Epidermal melanocyte (primary cell): ENCODE data around the gene SORL1.
A peak's percentile ranks its signal among the peaks of the same experiment; 100 is the strongest.

Experiments
- DNase-seq: peaks from one replicate; pipeline ENCODE4 v3.0.0; 2011; ENCODE audit warnings: low spot score; ENCODE audit not compliant: insufficient read length

The SORL1 gene

DNA sequence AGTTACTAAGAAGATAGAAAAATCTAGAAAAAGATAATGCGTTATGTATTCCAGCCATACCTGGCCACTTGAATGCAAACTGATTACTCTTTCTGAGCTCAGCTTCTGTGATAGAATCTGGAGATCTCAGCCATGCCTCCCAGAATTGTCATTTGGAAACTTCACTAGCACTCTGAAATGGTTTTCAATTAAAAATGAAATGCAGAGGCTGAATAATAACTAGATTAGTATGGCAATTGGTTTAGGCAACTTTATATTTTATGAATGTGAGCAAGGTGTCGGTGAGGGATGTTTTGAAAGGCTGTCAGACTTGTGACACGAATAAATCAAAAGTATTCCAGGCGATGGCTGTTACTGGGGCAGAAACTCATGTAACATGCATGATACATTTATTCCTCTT is 129.5 kb downstream of the SORL1 start:
- DNase-seq: no peak

DNA sequence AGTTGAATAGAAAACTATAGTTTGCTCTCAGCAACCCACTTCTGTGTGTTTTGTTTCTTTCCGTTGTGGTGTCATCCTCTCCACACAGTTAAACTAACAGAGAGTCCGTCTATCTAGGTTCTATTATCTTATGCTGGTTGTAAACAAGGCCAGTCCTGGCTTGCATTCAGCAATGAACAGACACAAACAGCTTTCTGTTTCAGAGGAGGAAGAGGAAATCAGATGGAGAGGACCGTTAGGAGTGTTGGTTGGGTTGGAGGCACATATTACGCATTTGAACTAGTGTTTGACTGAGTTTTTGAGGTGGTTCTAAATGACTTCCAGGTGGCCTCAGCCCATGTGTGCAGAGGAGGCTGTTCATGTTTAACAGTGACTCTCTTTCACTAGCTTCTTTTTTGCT is 130.2 kb downstream of the SORL1 start:
- DNase-seq: no peak

DNA sequence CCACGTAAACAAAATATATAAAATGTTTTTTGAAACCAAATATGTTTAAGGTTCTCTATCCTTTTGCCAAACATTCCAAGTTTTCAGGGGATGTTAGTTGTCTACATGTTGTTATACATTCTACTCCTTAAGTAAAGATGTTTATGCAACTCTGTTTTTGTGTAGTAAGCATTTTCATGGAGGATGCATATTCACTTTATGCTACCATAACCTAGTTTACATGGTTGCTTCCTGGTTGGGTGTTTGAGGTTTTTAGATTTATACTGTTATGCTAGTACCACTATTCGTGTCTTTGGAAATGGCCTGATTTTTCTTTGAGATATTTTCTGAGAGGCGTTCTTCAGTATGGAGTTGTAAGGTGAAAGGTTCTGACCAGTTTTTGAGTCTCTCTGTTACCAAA is 131.7 kb downstream of the SORL1 start:
- no peak for DNase-seq

GRCh38 chr11:121586750-121587149 is 134.6 kb downstream of the SORL1 start:
- no peak for DNase-seq

DNA sequence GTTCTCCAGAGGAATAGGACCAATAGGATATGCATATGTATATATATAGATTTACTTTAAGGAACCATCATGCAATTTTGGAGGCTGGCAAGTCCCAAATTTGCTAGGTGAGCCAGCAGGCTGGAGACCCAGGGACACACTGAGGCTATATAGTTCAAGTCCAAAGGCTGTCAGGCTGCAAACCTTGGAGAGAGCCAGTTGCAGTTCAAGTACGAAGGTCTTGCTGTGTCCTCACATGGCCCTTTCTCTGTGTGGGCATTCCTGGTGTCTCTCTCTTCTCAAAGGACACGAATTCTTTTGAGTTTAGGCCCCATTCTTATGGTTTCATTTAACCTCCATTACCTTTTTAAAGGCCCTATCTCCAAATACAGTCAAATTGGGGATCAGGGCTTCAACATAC is 135.1 kb downstream of the SORL1 start:
- DNase-seq: no peak

- no peak for DNase-seq
Measured at GRCh38 chr11:121588747-121589146, 136.6 kb downstream of the SORL1 start.

- DNase-seq: no peak
Measured at GRCh38 chr11:121589946-121590537, 137.9 kb downstream of the SORL1 start.

DNA sequence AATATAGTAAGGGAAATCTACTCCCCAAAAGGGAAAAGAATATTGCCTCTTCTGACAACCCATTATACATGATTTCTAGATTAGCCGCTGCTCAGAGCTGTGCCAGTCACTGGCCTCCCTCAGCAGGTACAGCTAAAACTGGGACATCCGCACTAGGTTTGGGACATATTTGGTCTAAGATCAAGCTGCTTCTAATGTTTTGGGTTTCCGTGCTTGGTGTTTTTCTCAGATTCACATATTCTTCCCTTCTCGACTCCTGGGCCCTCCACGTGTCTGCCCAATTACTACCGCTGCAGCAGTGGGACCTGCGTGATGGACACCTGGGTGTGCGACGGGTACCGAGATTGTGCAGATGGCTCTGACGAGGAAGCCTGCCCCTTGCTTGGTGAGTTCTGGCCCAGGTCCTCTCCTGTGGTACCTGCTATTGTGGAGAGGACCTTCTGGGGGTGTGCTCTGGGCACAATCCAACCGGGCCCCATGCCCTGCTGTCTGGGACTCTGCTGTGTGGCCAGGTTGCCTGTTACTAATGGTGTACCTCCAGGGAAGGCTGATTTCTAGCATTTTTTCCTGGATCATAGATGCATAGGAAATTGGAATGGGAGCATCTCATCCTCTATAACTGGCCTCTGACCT is 138.8 kb downstream of the SORL1 start:
- DNase-seq: no peak

- DNase-seq: peak; percentile 79
Measured at GRCh38 chr11:121591405-121592033, 139.4 kb downstream of the SORL1 start.

DNA sequence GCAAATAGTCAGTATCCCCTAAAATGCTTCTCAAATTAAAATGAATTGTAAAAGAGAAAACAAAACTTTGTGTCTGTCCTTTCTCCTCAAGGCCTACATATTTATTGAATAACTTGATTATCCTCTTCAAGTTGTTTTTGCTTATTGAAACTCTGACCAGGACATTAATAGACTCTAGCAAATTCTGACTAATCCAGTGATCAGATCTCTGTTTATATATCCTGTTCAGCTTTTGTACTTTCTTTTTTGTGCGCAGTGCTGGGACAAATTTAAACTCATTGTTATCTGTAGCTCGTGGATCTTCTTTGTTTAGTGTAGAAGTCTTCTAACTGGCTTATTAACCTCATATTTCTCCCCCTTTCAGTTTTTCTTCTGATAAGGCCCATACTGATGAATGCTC is 140.6 kb downstream of the SORL1 start:
- no peak for DNase-seq

DNA sequence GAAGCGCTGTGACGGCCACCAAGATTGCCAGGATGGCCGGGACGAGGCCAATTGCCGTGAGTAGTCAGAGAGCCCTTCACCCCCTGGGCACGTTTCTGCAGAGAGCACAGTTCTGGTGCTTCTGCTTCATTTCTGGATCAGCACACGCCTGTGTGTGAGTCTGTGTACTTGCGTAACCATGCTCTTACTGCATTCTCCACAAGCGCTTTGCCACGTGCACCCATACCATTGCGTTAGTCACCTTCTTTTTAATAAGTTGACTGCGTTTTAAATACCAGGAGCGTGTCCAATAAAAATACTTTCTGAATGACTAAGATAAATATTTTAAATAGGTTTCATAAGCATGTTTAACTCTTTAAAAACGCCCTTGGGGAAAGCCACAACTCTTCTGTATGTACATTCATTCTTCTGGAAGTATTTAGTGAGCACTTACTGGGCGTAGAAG is 143.6 kb downstream of the SORL1 start:
- DNase-seq: peak; percentile 46

DNA sequence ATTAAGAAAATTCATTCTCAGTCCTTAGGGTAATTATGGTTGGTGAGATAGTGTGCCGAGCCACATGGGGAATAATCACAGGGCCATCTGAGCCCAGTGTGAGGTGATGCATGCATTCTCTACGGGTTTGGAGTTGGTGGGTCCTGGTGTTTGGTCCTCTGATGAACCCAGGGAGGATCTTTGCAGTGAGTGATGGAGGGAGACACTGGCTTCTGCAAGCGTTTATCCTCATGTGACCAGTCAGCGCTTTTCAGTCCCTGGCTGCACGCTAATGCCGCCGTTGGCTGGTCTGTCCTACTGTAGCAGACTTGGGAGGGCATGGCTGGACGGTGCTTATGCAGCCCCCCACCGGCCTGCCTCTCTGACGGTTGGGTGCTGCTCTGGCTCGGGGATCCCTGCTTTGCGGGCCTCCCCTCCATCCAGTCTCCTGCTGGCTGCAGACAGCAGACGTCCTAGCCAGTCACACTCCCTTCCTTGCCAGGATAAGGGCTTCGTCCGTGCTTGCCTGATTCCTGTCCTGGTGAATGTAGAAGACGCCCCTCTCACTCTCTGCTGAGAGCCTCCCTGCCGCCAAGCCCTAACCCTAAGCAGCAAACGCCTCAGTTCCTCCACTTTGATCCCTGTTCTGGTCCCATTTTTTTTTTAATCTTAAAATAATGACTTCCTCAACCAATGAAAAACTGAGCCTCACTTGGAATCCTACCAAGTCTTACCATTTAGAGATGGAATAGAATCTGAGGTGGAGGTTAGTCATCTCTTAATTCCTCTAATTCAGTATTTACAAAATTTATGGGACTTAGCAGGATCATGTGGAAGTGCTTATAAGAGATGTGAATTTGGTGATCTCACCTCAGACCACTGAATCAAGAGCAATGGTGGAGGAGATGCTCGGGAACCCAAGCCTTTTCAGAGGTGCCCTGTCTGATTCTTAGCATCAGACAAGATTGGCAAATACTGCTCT is 144.4 kb downstream of the SORL1 start:
- no peak for DNase-seq

DNA sequence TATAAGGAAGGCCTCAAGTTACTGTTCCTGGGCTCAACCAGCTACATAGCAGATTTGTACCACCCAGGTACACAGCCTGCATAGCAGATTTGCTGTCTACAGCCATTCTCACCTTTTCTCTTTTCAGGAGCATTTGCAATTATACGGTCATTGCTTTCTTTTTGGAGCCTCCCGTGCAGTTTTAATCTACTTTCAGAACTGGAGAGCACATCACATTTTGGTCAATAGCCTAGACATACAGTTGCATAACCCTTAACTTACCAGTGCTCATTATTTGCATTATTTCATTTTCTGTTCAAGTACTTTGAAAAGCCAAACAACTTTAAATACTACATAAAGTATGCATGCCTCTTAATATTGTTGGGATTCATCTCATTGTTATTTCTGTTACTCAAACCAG is 151.2 kb downstream of the SORL1 start:
- no peak for DNase-seq

GRCh38 chr11:121604152-121604551 is 152.0 kb downstream of the SORL1 start:
- DNase-seq: no peak

GRCh38 chr11:121606354-121606753 is 154.2 kb downstream of the SORL1 start:
- DNase-seq: no peak

GRCh38 chr11:121607341-121607740 is 155.2 kb downstream of the SORL1 start:
- DNase-seq: no peak

DNA sequence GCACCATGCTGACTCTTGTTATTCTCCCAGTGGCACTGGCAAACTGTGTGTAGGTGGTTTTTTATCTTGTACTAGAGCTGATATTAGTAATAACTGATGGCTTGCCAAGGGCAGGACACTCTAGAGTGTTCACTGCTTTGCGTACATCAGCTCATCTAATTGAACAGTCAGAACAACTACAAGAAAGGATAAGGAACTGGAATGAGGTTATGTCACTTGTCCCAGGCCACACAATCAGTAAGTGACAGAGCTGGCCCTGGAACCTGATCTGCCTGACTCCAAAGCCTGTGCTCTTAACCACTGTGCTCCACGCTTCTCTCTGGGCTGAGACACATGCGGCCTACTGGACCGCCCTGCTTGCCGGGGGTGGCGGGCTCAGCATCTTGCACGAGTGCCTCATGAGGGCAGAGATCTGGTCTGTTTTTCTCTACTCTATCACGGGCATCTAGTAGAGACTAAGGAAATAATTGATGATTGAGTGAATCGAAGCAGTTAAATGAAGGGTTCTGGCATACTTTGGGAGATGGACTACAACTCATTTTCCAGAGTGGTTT is 156.5 kb downstream of the SORL1 start:
- DNase-seq: no peak

- no peak for DNase-seq
Measured at GRCh38 chr11:121610706-121611105, 158.6 kb downstream of the SORL1 start.

DNA sequence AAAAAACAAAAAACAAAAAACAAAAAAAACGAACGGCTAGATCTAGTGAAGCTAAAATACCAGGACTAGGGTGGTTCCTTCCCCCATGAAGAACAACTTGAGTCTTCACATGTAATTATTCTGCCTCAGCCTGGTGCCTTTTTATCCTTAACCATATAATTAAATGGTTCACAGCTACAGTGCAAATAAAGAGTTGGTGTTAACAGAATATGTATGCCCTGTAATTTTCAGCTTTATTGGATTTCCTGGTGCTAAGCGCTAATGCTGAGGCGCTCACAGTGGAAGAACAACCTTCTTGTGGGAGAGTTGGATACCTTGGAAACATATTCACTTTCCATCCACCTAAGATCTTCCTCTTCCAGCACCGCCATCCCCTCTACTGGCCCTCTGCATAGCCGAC is 159.1 kb downstream of the SORL1 start:
- DNase-seq: no peak

DNA sequence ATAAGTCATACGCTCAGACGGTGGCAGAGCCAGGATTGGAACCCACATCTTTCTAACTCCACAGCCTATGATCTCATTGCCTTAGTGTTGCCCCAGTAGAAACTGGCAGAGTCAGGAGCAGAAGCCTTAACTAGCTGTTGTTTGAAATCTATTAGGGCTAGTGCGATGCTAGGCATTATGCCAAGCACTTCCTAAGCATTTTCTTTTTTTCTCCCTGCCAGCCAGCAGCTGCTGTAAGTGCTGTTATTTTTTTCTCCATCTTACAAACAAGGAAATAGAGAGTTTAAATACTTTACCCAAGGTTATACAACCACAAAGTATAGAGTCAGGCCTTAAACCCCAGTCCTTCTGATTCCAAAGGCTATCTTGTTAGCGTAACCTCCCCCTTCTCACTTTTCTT is 161.6 kb downstream of the SORL1 start:
- DNase-seq: no peak

GRCh38 chr11:121614636-121615240 is 162.6 kb downstream of the SORL1 start:
- no peak for DNase-seq
